GM12878 (cell line): ENCODE measurements around the gene PRPSAP1.

Experiments
- EZH2 ChIP-seq: IDR thresholded peaks from 2 replicates; pipeline ENCODE4 v1.6.1; 2012; ENCODE audit warnings: low read depth, mild to moderate bottlenecking, control low read depth, inconsistent platforms, low read length, borderline replicate concordance; ENCODE audit not compliant: control insufficient read depth
- SP1 ChIP-seq: IDR thresholded peaks from one replicate; pipeline ENCODE4 v1.6.1; 2011; ENCODE audit warnings: low read depth, low read length
- ZNF274 ChIP-seq: IDR thresholded peaks from one replicate; pipeline ENCODE4 v1.8.0; 2011; ENCODE audit not compliant: insufficient read length, insufficient read depth
- TF ChIP-seq, protein P1 (sequence below), 3 experiments: IDR thresholded peaks in 2 of 3; conservative IDR thresholded peaks in 1 of 3; 2 replicates each; pipeline ENCODE4 v1.5.1; 2011; ENCODE audit warnings: low read depth in 3 of 3, low read length in 3 of 3, mild to moderate bottlenecking in 3 of 3, control low read depth in 2 of 3, moderate library complexity in 2 of 3, inconsistent platforms in 1 of 3, mixed read lengths in 1 of 3; ENCODE audit not compliant: control insufficient read depth in 2 of 3, insufficient read depth in 1 of 3; ENCODE audit errors: extremely low read depth in 1 of 3

DNA sequence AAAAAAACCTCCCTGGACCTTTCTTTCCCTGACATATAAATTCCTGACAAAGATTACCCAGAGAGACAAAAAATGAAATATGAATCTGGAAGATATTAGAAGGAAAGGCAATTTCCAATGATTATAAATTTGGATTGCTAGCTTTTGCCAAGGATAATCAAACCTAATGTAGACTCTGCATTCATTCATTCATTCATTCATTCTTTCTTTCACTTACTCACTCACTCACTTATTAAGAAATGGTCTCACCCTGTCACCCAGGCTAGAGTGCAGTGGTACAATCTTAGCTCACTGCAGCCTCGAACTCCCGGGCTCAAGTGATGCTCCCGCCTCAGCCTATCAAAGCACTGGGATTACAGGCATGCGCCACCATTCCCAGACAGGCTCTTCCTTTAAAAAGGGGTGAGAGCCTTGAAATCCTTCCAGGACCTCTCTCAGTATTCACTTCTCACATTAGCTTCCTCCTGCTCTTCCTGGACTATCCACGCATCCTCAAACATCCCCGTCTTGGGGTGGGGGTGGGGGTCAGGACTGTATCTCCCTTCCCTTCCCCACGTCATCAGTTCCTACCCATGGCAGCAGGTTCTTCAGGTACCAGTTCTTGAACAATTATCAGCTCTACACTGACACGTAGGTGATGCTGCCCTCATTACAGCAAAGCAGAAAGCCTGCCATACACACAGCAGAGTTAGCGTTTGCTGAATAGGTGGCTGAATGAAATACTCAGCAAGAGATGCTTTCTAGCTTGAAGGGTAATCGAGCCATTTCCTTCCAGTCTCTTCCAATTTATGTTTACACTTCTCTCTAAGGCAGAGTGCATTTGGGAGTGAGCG lies 19.8 kb downstream of the PRPSAP1 start:
- TF ChIP-seq, protein P1, sequence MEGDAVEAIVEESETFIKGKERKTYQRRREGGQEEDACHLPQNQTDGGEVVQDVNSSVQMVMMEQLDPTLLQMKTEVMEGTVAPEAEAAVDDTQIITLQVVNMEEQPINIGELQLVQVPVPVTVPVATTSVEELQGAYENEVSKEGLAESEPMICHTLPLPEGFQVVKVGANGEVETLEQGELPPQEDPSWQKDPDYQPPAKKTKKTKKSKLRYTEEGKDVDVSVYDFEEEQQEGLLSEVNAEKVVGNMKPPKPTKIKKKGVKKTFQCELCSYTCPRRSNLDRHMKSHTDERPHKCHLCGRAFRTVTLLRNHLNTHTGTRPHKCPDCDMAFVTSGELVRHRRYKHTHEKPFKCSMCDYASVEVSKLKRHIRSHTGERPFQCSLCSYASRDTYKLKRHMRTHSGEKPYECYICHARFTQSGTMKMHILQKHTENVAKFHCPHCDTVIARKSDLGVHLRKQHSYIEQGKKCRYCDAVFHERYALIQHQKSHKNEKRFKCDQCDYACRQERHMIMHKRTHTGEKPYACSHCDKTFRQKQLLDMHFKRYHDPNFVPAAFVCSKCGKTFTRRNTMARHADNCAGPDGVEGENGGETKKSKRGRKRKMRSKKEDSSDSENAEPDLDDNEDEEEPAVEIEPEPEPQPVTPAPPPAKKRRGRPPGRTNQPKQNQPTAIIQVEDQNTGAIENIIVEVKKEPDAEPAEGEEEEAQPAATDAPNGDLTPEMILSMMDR (IDR thresholded peaks at IDR 0.05 in 2 of 3, conservative IDR thresholded peaks at IDR 0.05 in 1 of 3; ENCODE audit: control insufficient read depth in 2 of 3, extremely low read depth in 1 of 3, insufficient read depth in 1 of 3, low read depth in 3 of 3, low read length in 3 of 3) = no peak
- TF ChIP-seq EZH2 (no peak), SP1 (no peak), ZNF274 (no peak)
